OCI-LY7 (cell line): ENCODE measurements around the gene APCDD1L.

ENCODE experiments used
- CTCF ChIP-seq: fragments of 200-600 bp; sonication (generic); conservative IDR thresholded peaks from 2 replicates; pipeline ENCODE4 v1.5.1; 2014; ENCODE audit warnings: mild to moderate bottlenecking, antibody characterized with exemption, low read length, moderate library complexity, mixed read lengths
- EZH2phosphoT487 ChIP-seq: fragments of 200-600 bp; sonication (generic); IDR thresholded peaks from 2 replicates; pipeline ENCODE4 v1.6.1; 2018; ENCODE audit warnings: low read depth, borderline replicate concordance, mild to moderate bottlenecking, mixed run types, antibody characterized with exemption, low read length, moderate library complexity, mixed read lengths

- no peak for TF ChIP-seq EZH2phosphoT487
- TF ChIP-seq CTCF: no peak
Observed at GRCh38 chr20:58497076-58497641, 18.0 kb downstream of the APCDD1L start.
